GM23338 (cell line): ENCODE measurements around the gene EXD3. TPM values are rescaled to one million over a fixed set of nuclear protein-coding genes. Genes with fewer than 3 reads are reported as not detected.
A peak's percentile ranks its signal among the peaks of the same experiment; 100 is the strongest.

Experiments used
- ATAC-seq: fragments of 200-7000 bp; cut with Tn5 transposase; 3 replicates; pipeline ENCODE4 v1.9.1; 2020
- DNase-seq: peaks from one replicate; pipeline ENCODE4 v3.0.0-alpha.2; 2015; ENCODE audit warnings: low spot score
- H2AFZ ChIP-seq: fragments of 200-600 bp; sonication (generic); 2 replicates; pipeline ENCODE4 v1.8.0; 2016; ENCODE audit warnings: antibody characterized with exemption, mild to moderate bottlenecking, moderate library complexity
- H3F3A ChIP-seq: fragments of 200-600 bp; sonication (generic); replicated peaks from 2 replicates; pipeline ENCODE4 v1.8.0; 2017; ENCODE audit warnings: antibody characterized with exemption, mixed run types, low read depth
- H3K27ac ChIP-seq: fragments of 200-600 bp; sonication (generic); 2 replicates; pipeline ENCODE4 v1.6.1; 2016; ENCODE audit warnings: low read depth
- H3K27me3 ChIP-seq: fragments of 200-600 bp; sonication (generic); 2 replicates; pipeline ENCODE4 v1.8.0; 2016; ENCODE audit warnings: mild to moderate bottlenecking, mixed run types, moderate library complexity; ENCODE audit not compliant: insufficient read depth
- H3K36me3 ChIP-seq: fragments of 200-600 bp; sonication (generic); 2 replicates; pipeline ENCODE4 v1.8.0; 2016; ENCODE audit warnings: mild to moderate bottlenecking; ENCODE audit not compliant: insufficient read depth
- H3K4me1 ChIP-seq: fragments of 200-600 bp; sonication (generic); 2 replicates; pipeline ENCODE4 v1.8.0; 2016; ENCODE audit warnings: mild to moderate bottlenecking, moderate library complexity; ENCODE audit not compliant: insufficient read depth
- H3K4me2 ChIP-seq: fragments of 200-600 bp; sonication (generic); 2 replicates; pipeline ENCODE4 v1.7.1; 2017; ENCODE audit warnings: mixed run types
- H3K4me3 ChIP-seq: fragments of 200-600 bp; sonication (generic); 2 replicates; pipeline ENCODE4 v1.6.1; 2016; ENCODE audit warnings: mixed run types
- H3K79me2 ChIP-seq: fragments of 200-600 bp; sonication (generic); replicated peaks from 2 replicates; pipeline ENCODE4 v1.8.0; 2017; ENCODE audit warnings: mild to moderate bottlenecking; ENCODE audit not compliant: insufficient read depth
- H3K9me2 ChIP-seq: fragments of 200-600 bp; sonication (generic); 2 replicates; pipeline ENCODE4 v1.8.0; 2017; ENCODE audit not compliant: insufficient read depth
- H4K20me1 ChIP-seq: fragments of 200-600 bp; sonication (generic); replicated peaks from 2 replicates; pipeline ENCODE4 v1.8.0; 2017; ENCODE audit warnings: mild to moderate bottlenecking; ENCODE audit not compliant: insufficient read depth
- H3K27ac Mint-ChIP-seq: 2 replicates; pipeline ENCODE4 v1.8.0; 2020; ENCODE audit warnings: inconsistent platforms, mild to moderate bottlenecking, moderate library complexity, mixed read lengths
- H3K27me3 Mint-ChIP-seq: 3 replicates; pipeline ENCODE4 v1.8.0; 2022; ENCODE audit warnings: low read depth, mild to moderate bottlenecking, moderate library complexity, mixed read lengths, inconsistent platforms; ENCODE audit not compliant: insufficient read depth, poor library complexity
- H3K36me3 Mint-ChIP-seq: 3 replicates; pipeline ENCODE4 v1.8.0; 2021; ENCODE audit warnings: low read depth, mild to moderate bottlenecking, inconsistent platforms, moderate library complexity, mixed read lengths
- H3K4me1 Mint-ChIP-seq: 3 replicates; pipeline ENCODE4 v1.8.0; 2020; ENCODE audit warnings: mild to moderate bottlenecking, inconsistent platforms, mixed read lengths
- H3K4me3 Mint-ChIP-seq: 3 replicates; pipeline ENCODE4 v1.8.0; 2021; ENCODE audit warnings: moderate library complexity, mild to moderate bottlenecking, inconsistent platforms, mixed read lengths
- H3K9me3 Mint-ChIP-seq: 3 replicates; pipeline ENCODE4 v1.8.0; 2020; ENCODE audit warnings: moderate library complexity, mild to moderate bottlenecking, inconsistent platforms, mixed read lengths
- CTCF ChIP-seq, 2 experiments: fragments of 200-600 bp in 1 of 2; sonication (generic) in 1 of 2; conservative IDR thresholded peaks; 2 replicates each; pipeline versions ENCODE4 v1.5.1 to v1.6.1; 2016 to 2017; ENCODE audit warnings: antibody characterized with exemption in 2 of 2, low read depth in 2 of 2, mild to moderate bottlenecking in 2 of 2, moderate library complexity in 1 of 2
- NANOG ChIP-seq: IDR thresholded peaks from 2 replicates; pipeline ENCODE4 v1.6.1; 2016; ENCODE audit warnings: antibody characterized with exemption, borderline replicate concordance
- POLR2AphosphoS5 ChIP-seq: IDR thresholded peaks from 2 replicates; pipeline ENCODE4 v1.6.1; 2016; ENCODE audit warnings: antibody characterized with exemption, low read depth
- ZNF114 ChIP-seq: fragments of 250-450 bp; sonication (Bioruptor Pico); IDR thresholded peaks from 2 replicates; pipeline ENCODE4 v1.5.0; 2020; ENCODE audit warnings: mild to moderate bottlenecking, moderate library complexity
- ZNF331 ChIP-seq: fragments of 250-450 bp; sonication (Bioruptor Pico); IDR thresholded peaks from 2 replicates; pipeline ENCODE4 v1.5.0; 2020; ENCODE audit warnings: low read depth, mild to moderate bottlenecking, moderate library complexity
- ZNF462 ChIP-seq: fragments of 250-450 bp; sonication (Bioruptor Pico); IDR thresholded peaks from 2 replicates; pipeline ENCODE4 v1.5.0; 2020; ENCODE audit warnings: mild to moderate bottlenecking, moderate library complexity
- polyA plus RNA-seq: library from polyadenylated mRNA; unstranded; fragments of >200 nt; fragmentation: Nextera tagmentation; extraction: Ambion mirVana; gene quantifications from 2 replicates; pipeline ENCODE4 v1.2.1, GENCODE V29; 2016
- total RNA-seq: library from RNA; depleted of rRNA; stranded (reverse); fragments of >200 nt; shearing (Covaris generic); gene quantifications from 2 replicates; pipeline ENCODE4 v1.2.3, GENCODE V29; 2014
- TF ChIP-seq, protein P1 (sequence below): IDR thresholded peaks from 2 replicates; pipeline ENCODE4 v1.6.1; 2016; ENCODE audit warnings: antibody characterized with exemption

The EXD3 gene
- total and polyA plus RNA-seq, 2 experiments from 2014 or later, result 3.6 to 9.7 TPM

DNA sequence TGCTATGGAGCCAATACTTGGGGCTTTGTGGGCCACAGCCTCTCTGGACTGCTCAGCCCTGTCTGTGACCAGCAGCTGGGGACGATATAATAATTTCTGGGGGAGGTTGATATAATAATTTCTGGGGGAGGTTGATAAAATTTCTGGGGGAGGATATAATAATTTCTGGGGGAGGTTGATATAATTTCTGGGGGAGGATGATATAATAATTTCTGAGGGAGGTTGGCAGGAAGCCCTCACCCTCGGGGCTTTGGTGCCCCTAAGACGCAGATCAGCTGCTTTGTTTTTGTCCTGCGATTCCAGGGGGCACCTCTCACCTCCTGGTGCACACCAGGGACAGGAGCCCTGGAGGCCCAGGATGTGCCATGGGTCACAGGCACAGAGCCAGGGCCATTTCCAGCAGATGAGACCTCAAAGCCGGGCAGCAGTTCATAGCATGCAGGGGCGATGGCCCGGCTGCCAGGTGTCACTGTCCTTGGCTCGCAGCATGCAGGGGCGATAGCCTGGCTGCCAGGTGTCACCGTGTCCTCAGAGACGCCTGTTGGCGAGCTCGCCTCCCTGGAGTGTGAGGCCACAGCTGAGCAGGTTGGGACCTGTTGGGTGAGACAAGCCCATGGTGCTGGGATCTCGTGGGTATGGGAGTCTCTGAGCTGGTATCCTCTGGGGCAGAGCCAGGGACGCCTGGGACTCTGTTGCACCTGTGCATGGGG lies 149.2 kb downstream of the EXD3 start (continued):
- TF ChIP-seq ZNF462 (CRISPR knock-in tag), result no peak
- TF ChIP-seq ZNF331 (CRISPR knock-in tag), result no peak

DNA sequence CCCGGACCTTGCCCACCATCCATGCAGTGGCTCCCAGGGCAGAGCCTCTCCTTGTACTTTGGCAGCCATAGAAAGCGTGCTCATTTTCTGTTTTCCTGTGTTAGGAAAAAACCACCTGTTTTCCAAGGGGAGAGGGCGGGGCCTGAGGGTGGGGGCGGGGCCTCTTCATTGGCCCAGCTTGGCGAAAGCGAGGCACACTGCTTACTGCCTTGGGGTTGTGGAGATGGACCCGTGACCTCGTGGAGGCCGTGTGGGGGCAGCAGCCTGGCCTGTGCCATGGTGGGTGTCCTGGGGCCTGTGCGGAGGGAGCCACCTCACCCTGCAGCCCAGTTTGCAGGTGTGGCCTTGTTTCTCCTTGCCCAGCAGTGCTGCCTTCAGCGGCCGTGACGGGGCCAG lies 149.9 kb downstream of the EXD3 start:
- Mint-ChIP-seq H3K4me1 (peaks cover 36% of the 10 kb centered on the region), H3K27ac (peak overlapping the region; percentile 84; the same call in 1 of the 2 replicates), H3K27me3 (peaks cover 32% of the 10 kb centered on the region), H3K4me3 (no peak overlapping the region), H3K36me3 (peaks cover 25% of the 10 kb centered on the region), H3K9me3 (no peaks in the 10 kb centered on the region; the same call in 2 of the 3 replicates)
- ATAC-seq (no peak), DNase-seq (no peak)
- no peaks in the 10 kb centered on the region for H3K79me2 ChIP-seq
- no peak overlapping the region for H2AFZ ChIP-seq
- 0 out of 2 replicates have a peak, but pooled peaks cover 2% of the 10 kb centered on the region for H3F3A ChIP-seq
- no peaks in the 10 kb centered on the region for H3K27me3 ChIP-seq
- H3K4me3 ChIP-seq, result no peak overlapping the region
- H3K4me2 ChIP-seq, result no peak overlapping the region
- peaks cover 12% of the 10 kb centered on the region for H3K4me1 ChIP-seq
- peaks cover 6% of the 10 kb centered on the region; the same call in 1 of the 2 replicates for H3K36me3 ChIP-seq
- peak overlapping the region; percentile 55; the same call in 1 of the 2 replicates for H3K27ac ChIP-seq
- H4K20me1 ChIP-seq, result 0 out of 2 replicates have a peak, but pooled peaks cover 5% of the 10 kb centered on the region
- no peaks in the 10 kb centered on the region for H3K9me2 ChIP-seq
- TF ChIP-seq NANOG, result no peak
- TF ChIP-seq, protein P1, sequence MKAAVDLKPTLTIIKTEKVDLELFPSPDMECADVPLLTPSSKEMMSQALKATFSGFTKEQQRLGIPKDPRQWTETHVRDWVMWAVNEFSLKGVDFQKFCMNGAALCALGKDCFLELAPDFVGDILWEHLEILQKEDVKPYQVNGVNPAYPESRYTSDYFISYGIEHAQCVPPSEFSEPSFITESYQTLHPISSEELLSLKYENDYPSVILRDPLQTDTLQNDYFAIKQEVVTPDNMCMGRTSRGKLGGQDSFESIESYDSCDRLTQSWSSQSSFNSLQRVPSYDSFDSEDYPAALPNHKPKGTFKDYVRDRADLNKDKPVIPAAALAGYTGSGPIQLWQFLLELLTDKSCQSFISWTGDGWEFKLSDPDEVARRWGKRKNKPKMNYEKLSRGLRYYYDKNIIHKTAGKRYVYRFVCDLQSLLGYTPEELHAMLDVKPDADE, result no peak
- TF ChIP-seq CTCF (conservative IDR thresholded peaks at IDR 0.05; ENCODE audit: low read depth in 2 of 2), result no peak
- TF ChIP-seq ZNF114 (CRISPR knock-in tag), result no peak
- no peak for TF ChIP-seq POLR2AphosphoS5
